H1 (cell line): Measurements from ENCODE around the gene BTBD9. TPM values are rescaled to one million over a fixed set of nuclear protein-coding genes. Genes with fewer than 3 reads are reported as not detected.

Experiments
- CTCF ChIP-seq, 3 experiments: IDR thresholded peaks; 1 replicate in 2 of 3; 2 replicates in 1 of 3; pipeline versions ENCODE4 v1.5.1 to v1.6.1; 2011; ENCODE audit warnings: low read length in 3 of 3, mild to moderate bottlenecking in 3 of 3, inconsistent platforms in 2 of 3, low read depth in 1 of 3, moderate library complexity in 1 of 3; ENCODE audit not compliant: insufficient read depth in 1 of 3; ENCODE audit errors: control extremely low read depth in 1 of 3
- polyA plus RNA-seq, 7 experiments: library from polyadenylated mRNA; depleted of rRNA in 3 of 7; stranded (reverse) in 5 of 7; unstranded in 2 of 7; fragments of >200 nt in 5 of 7; fragments of 200-250 nt in 2 of 7; gene quantifications; 1 replicate in 5 of 7; 2 replicates in 1 of 7; 4 replicates in 1 of 7; pipeline versions ENCODE4 v1.2.1 to v1.2.3, GENCODE V29; 2011 to 2013; ENCODE audit warnings: missing spikeins in 2 of 7, mixed read lengths in 2 of 7
- total RNA-seq: library from RNA; stranded (reverse); fragmentation: NEBNext Ultra II Directional; extraction: Animal tissue kit (Norgen Biotek cat#: 25700); gene quantifications from 2 replicates; pipeline ENCODE4 v1.2.1, GENCODE V29; 2021

BTBD9 gene
- total and polyA plus RNA-seq, 2 of the 8 experiments (the other 6 are each of a cell fraction or from before 2014, with no cell fraction given) = 0.92 to 4.1 TPM

DNA sequence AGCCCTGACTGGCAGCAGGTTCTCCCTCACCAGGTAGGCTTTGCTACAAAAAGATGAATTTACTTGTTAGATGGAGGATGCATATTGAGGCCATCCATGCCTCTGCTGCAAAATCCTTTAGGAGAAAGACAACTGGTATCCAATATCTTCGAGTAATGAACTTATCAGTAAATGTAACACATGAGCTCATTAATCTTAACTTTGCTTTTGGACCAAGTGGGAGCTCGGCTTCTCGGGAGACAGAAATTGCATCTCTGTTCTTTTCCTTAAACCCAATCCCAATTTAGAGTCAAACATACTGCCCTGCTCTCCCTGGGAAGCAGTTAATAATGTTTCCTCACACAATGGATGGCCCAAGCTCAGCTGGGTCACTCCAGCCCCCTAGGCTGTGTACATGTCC, 489.7 kb downstream of the BTBD9 start (continued):
- TF ChIP-seq CTCF (IDR thresholded peaks at IDR 0.05; ENCODE audit: control extremely low read depth in 1 of 3, insufficient read depth in 1 of 3, low read depth in 1 of 3, low read length in 3 of 3) = no peak
